ENCODE data around the gene MOSPD3. TPM values are rescaled to one million over a fixed set of nuclear protein-coding genes. Genes with fewer than 3 reads are reported as not detected.

MOSPD3 gene
- total RNA-seq, 1 experiment from 2014 or later = 16.7 TPM

GRCh38 chr7:100586266-100587025, 25.9 kb upstream of the MOSPD3 start, which contains the start of gene FBXO24:
Gene FBXO24 (plus strand): TSS chr7:100586328. CDS start chr7:100586626, 298 bp downstream.
- Mint-ChIP-seq H3K9me3 (no peaks in the 10 kb centered on the region), H3K27me3 (ENCODE audit: low read depth) (peaks cover 26% of the 10 kb centered on the region), H3K4me3 (peak within 1 kb of the TSS; percentile 90 to 98), H3K27ac (peak within 1 kb of the TSS; percentile 97 to 99 (median 99)), H3K36me3 (ENCODE audit: insufficient read depth in 1 of 3, low read depth in 3 of 3) (peaks cover 0 to 9% (median 4%) of the 10 kb centered on the region in 3 experiments; a peak in 2 of 7 replicates), H3K4me1 (peaks cover 39 to 45% of the 10 kb centered on the region in 2 experiments)
- Histone ChIP-seq H3T11ph (ENCODE audit: low read length) (no peak within 1 kb of the TSS), H3K79me2 (ENCODE audit: insufficient read depth, low read length) (no peaks in the 10 kb centered on the region), H4K91ac (ENCODE audit: insufficient read length, low read depth, low read length) (no peak within 1 kb of the TSS), H3K23ac (ENCODE audit: insufficient read length, low read depth, low read length) (no peak within 1 kb of the TSS), H2BK5ac (ENCODE audit: insufficient read length, low read length) (no peak within 1 kb of the TSS), H3K79me1 (ENCODE audit: insufficient read depth, low read depth, low read length, poor library complexity, severe bottlenecking) (no peaks in the 10 kb centered on the region), H3K9ac (ENCODE audit: extremely low read depth, insufficient read length, low read length) (peak within 1 kb of the TSS; percentile 75), H2BK12ac (ENCODE audit: insufficient read length, low read depth, low read length) (no peak within 1 kb of the TSS), H3K4me1 (ENCODE audit: insufficient read depth, low read length) (peaks cover 7% of the 10 kb centered on the region; the same call in 1 of the 2 replicates), H3K4ac (ENCODE audit: low read depth, low read length) (no peak within 1 kb of the TSS), H3K23me2 (ENCODE audit: insufficient read length, low read depth, low read length, poor library complexity, severe bottlenecking) (peaks cover 8% of the 10 kb centered on the region), H3K27me3 (ENCODE audit: insufficient read depth, low read length) (no peaks in the 10 kb centered on the region), H2AFZ (ENCODE audit: low read length) (no peak within 1 kb of the TSS), H2BK20ac (ENCODE audit: low read depth, low read length, poor library complexity, severe bottlenecking) (no peak within 1 kb of the TSS), H4K20me1 (ENCODE audit: control insufficient read depth, insufficient read depth, insufficient read length) (no peaks in the 10 kb centered on the region), H3K27ac (ENCODE audit: insufficient read length, low read depth, low read length) (no peak within 1 kb of the TSS), H2AK5ac (ENCODE audit: insufficient read length, low read length) (no peak within 1 kb of the TSS), H4K8ac (replicated peaks; ENCODE audit: insufficient read length, low read depth, low read length) (no peak within 1 kb of the TSS), H2BK120ac (ENCODE audit: low read depth, low read length, poor library complexity, severe bottlenecking) (no peak within 1 kb of the TSS), H4K5ac (ENCODE audit: insufficient read length, low read depth, low read length) (no peak within 1 kb of the TSS), H2BK15ac (ENCODE audit: low read depth, low read length) (no peak within 1 kb of the TSS), H3K18ac (ENCODE audit: insufficient read length, low read depth, low read length) (peak within 1 kb of the TSS; percentile 85), H3K9me3 (ENCODE audit: control insufficient read depth, low read depth, low read length) (no peaks in the 10 kb centered on the region), H3K14ac (ENCODE audit: insufficient read depth, low read length) (peak within 1 kb of the TSS; percentile 94), H3K4me2 (ENCODE audit: insufficient read depth, insufficient read length, low read length) (peak within 1 kb of the TSS; percentile 93), H3K56ac (ENCODE audit: insufficient read length, low read depth, low read length) (no peak within 1 kb of the TSS)
- TF ChIP-seq CTCF (conservative IDR thresholded peaks at IDR 0.05) = no peak
- peak; percentile 100 for DNase-seq
- no CpG with 5 or more reads among the region's 53 CpGs for WGBS (ENCODE audit: extremely low coverage, insufficient read length, low lambda C conversion rate)
